HG02610 (cell line): Measurements from ENCODE around the gene TULP4.
"Not testable (repeated sequence)": the region's sequence is repeated elsewhere in the genome, so short reads cannot be mapped to it uniquely, and the experiment has no call there.

ENCODE experiments used
- ATAC-seq: cut with Tn5 transposase; IDR thresholded peaks from one replicate; pipeline ENCODE4 v1.9.1; 2021; ENCODE audit warnings: mild to moderate bottlenecking, moderate library complexity; ENCODE audit not compliant: unreplicated experiment

TULP4 gene

DNA sequence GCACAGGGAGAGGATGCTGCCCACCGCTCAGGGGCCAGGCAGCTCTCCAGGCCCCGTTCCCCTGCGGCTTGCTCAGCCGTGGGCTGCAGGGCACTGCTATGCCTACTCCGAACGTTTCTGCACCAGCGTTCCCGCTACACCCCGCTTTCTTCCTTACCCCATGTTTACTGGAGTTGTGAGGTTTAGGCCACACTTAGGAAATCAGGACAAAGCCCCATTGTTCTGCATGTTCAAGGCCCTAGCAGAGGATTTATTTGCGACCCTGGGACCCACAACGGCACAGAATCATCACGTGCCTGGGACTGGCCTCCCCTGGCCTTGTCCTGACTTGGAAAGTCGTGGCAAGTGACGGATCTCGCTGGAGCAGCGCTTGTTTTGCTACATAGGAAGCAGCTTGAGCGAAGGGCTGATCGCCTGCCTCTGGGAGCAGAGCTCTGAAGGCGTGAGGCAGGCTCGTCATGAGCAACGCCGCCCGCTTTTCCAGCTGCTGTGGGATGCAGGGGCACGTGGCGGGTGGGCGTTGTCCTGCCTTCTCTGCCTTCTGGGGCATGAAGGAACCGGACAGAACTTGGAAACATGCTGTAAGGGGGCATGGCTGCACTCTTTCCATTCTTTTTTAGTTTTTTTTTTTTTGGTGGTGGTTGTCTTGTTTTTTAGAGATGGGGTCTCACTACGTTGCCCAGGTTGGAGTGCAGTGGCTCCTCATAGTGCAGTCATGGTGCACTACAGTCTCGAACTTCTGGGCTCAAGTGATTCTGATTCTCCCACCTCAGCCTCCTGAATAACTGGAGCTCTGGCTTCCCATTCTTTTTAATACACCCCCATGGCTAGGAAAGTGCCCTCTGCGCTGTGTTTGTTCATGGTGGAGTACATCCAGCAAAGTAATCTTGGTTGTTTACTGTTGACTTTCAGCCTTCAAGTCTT lies 233.0 kb downstream of the TULP4 start:
- no peak for ATAC-seq

DNA sequence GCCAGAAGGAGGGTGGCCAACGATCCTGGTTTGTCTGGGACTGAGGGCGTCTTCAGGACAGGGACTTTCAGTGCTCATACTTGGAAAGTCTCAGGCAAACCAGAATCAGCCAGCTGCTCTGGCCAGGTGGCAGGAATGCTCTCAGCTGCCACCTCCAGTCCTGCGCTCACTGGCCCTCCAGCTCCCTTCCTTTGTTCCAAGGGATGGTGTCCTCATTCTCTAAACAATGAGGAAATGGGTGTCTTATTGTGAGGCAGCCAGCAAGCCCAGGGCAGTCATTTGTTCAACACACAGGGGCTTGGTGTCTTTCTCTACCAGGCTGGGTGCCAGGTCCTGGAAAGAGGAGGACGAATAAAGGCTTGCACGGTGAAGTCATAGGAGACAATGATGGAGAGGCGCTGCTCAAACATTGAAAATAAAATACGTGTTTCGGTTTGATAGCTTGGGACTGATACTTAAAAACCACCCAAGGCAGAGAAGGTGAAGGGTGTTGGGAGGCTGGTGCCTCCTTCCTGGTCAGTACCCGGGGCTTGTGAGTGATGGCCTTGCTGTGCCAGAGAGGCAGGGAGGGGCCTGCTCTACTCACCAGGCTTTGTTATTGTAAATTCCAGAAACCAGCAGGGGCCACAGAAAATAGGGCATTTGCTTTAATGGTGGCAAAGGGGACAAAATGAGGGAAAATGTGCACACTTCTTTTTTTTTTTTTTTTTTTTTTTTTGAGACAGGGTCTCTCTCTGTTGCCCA lies 236.3 kb downstream of the TULP4 start:
- no peak for ATAC-seq

DNA sequence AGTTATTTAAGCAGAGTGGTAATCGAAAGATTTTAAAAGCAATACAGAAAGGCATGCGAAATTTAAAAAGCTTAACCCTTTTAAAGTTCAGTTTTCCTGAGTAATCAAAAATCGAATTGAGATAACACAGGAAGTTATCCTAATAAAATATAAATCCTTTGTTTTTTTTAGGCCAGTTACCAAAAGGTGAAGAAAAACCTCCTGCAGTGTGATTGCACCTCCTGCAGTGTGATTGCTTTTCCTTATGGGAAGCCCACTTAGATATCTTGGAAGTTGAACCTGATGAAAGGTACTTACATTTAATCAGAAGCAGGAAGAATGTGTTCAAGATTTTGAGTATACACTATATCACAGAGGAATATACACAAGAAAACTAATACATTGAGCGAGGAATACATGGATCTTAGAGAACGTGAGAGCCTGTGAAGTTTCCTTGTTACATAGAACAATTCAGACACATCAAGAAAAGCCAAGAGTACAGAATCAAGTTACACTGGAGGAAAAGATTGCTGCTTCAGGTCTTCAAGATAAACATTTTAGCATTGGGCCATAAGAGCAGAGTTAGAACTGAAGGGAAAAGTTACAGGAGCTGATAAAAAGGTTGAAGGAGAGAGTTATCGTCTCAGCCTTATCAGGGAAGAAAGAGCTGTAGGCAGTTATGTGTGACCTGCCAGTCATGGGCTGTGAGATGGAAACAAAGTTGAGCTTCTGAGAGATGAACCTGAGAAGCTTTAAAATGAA lies 240.0 kb downstream of the TULP4 start:
- ATAC-seq = no peak

DNA sequence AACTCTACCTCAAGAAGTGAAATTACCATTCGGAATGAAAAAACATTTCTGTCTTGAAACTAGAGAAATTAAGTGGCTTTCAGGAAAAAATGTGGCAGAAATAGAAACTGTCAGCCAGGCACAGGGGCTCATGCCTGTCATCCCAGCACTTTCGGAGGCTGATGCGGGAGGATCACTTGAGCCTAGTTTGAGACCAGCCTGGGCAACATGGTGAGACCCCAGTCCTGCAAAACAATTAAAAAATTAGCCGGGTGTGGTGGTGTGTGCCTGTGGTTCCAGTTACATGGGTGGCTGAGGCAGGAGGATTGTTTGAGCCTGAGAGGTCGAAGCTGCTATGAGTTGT lies 240.5 kb downstream of the TULP4 start:
- no peak for ATAC-seq

DNA sequence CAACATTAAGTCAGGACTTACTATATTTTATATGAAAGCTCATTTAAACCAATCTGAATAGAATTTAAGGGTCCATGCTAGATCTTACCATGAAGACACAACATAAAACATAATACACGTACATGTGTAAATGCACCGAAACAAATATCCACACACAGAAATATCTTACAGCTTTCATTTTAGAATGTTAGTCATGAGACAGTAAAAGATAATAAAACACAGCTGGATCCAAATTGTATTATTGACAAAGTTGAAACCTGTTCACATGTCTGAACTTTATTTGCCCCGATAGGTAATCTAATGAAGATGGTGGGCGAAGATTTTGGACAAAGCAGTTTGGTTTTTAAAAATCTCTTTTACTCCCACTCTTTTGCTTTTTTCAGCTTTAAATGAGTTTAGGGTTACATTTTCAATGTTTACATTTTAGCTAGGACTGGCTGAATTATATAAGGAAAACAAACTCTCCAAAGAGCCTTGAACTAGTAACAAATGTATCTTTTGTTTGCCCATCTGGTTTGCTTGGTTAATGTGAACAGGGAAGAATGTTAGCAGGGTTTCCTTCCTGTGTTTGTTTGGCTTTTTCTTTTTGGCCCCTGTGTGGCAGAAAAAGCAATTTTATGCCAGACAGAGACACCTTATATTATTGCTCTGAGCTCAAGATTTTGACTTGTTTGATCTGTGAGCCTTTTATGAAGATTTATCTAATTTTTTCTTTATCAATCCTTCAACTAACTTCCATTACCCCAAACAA lies 242.5 kb downstream of the TULP4 start:
- no peak for ATAC-seq

DNA sequence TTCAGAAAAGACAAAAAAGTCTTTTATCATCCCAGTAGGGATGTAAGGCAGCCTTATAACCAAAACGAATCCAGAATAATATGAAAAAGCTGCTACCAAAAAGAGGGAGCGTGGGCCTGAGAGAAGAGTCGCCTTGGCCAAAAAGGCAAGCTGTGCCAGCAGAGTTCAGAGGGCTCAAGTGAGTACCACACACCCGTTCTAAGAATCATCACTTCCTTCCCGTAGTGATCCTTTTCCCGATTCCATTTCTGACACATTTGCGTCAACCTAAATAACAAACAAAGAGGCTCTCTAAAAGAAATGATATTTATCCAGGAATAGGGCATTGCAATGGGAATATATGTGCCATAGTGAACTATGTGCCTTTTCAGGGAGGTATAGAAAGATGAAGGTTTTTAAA lies 243.8 kb downstream of the TULP4 start:
- no peak for ATAC-seq

DNA sequence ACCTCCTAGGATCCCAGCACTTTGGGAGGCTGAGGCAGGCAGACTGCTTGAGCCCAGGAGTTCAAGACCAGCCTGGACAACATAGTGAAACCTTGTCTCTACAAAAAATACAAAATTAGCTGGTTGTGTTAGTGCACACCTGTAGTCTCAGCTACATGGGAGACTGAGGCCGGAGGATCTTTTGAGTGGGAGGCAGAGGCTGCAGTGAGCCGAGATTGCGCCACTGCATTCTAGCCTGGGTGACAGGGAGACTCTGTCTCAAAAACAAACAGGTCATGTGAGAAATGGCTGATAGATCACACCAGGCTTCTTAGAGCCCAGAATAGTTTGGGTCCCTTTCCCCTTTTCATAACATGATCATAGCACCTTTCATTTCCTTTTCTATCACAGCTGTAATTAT lies 244.8 kb downstream of the TULP4 start:
- not testable (repeated sequence) for ATAC-seq

DNA sequence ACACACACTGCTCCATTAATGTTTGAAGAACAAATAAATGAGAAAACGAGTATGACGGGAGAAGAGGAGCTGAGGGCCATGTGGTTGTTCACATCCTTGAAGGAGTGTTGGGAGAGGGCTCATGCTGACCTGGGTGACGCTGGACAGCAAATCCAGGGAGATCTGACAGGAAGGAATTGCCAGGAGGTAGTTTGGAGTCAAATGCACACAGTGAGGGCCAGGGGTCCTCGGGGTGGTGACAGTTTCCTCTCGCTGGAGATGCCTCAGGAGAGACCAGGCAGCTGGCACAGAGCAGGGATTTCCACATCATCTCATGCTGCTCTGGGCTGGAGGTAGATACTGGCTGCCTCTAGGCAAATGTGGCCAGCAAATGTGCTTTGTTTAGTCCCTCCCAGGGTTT lies 245.7 kb downstream of the TULP4 start:
- ATAC-seq = no peak

DNA sequence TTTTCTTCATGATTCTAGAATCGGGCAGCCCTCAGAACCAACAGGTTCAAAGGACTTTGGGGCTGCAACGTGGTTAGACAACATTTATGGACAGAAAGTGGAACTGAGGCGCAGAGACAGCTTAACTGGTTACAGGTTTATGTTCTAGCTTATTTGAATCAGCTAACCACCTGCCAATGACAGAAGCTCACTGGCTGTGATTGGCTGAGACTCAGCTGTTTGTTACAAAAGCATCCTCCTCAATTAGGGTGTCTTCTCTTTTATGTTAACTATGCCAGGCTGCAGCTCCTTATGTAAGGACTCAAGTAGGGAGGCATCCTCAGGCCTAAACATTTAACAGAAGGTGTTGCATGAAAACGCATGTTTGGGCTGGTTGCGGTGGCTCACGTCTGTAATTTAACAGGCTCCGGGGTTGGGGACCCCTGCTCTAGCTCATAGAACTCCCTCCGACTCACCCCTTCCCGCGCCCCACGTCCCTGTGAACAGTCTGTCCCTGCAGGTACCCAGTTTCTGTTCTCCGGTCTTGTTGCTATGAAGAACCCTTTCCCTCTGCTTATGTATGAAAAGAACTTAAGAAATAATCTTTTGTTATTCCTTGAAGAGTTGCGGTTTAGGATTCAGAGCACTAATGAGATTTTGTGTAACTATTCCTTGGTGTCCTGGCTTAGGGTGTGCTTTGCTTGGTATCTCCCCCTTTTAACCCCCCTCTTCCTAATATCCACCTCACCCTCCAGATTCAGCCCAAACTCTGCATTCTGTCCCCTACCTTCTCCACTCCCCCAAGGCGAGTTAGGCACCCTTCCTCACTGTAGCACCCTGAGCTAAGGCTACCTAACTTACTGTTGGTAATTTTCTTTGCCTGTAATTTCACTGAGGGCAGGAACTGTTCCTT lies 246.4 kb downstream of the TULP4 start:
- ATAC-seq = no peak

DNA sequence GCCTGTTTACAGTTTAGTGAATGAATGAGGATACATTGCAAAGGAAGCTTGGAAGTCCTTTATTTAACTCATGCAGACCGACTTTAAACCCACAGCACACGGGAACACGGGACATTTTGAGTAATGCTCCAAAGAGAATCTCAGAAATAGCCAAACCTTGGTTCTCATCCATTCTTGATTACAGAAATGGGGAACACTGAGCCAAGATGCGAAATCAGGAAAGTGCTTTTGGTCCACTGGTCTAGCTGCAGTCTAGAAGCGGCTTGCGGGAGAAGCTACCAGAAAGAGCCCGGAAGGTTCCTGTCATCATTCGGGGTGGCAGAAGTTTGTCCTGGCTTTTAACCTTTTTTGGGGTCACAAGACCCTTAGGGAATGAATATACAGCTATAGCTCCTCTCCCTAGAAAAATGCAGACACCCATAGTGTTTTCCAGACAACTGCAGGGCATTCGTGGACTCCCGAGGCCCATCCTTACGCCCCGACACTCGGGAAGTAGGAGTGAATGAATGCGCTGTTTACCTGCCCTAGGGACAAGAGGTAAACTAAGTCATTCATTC lies 247.2 kb downstream of the TULP4 start:
- ATAC-seq = no peak

DNA sequence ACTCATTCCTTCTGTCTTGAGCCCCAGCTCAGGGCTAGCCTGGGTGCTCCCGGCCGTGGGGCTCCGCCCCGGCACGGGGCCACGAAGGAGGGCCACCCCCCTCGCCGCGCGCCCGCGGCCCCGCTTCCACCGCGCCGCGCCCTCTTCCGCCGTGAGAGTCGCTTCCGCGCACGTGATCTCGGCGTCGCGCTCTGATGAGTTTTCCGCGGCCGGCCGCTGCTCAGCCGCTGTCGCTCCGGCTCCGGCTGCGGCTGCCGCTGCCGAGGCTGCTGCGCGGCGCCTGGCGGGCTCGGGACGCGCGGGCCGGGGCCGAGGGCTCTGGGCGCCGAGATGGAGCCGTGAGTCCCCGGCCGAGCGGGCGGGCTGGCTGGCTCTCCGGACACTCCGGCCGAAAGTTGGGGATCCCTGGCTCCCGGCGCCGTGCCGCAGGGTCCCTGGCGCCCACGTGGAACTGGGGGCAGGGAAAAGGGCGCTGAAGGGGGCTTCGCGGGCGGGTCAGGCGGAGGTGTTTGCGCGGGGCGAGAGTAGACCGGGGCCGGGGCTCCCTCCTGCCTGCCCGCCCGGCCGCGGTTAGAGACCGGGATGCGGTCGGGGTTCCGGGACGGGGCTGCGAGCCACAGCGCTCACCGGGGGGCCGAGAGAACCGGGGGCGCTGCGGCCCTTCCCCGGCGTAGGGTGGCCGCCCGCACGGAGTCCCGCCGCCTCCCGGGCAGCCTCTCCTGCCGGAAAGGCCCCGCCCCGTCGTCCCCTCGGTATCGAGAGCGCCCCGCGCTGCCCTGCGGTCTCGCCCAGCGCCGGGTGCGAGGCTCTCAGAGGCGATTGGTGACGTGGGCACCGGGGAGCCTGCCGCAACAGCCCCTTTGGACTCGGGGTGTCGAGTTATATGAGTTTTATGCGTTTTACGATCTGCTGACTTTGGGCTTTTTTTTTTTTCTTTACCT lies 247.9 kb downstream of the TULP4 start, which contains the start of gene TMEM181:
TSS of gene TMEM181 (plus strand) at position 197 of the 941 bp plus-strand sequence. CDS start at position 331, 134 bp downstream.
- ATAC-seq = peak; percentile 90

DNA sequence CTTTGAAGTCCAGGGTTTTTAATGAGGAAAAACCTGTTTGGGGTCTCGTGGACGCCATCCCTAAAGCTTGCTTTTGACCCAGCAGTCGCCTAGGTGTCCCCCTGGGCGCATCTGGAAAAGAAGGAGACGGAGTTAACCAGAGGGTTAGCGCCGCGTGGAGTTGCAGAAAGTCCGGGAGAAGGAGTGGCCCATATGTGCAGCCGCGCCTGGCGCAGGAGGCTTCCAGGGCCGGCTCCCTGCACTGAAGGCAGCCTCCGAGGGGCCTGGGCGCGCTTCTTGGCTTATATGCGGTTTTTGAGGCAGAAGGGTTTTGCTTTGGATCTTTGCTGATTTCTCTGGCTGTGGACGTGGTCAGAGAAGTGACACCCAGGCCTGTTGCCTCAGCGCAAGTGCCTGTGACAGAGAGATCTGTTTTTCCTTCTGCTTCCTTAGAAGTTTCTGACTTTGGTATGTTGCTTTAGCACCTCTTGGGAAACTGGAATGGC lies 248.6 kb downstream of the TULP4 start:
- ATAC-seq = no peak
